CD4-positive, alpha-beta T cell (primary cell): ENCODE results near the gene TCP11. TPM values are rescaled to one million over a fixed set of nuclear protein-coding genes. Genes with fewer than 3 reads are reported as not detected.

Experiments
- ATAC-seq: fragments of 200-7000 bp; cut with Tn5 transposase; one replicate; pipeline ENCODE4 v1.10.0; 2022; ENCODE audit warnings: mild to moderate bottlenecking; ENCODE audit not compliant: poor library complexity
- CTCF ChIA-PET: fragments of 350-600 bp; sonication (Branson Sonifier 250); formaldehyde crosslinking; loops from one replicate; lab custom pipeline; 2021; ENCODE audit warnings: antibody characterized with exemption, inconsistent platforms; lab: Charles Lee
- POLR2A ChIA-PET: fragments of 350-600 bp; sonication (Branson Sonifier 250); formaldehyde crosslinking; loops from one replicate; lab custom pipeline; 2021; ENCODE audit warnings: antibody characterized with exemption, inconsistent platforms; lab: Charles Lee
- DNase-seq, 14 experiments: peaks; one replicate each; pipeline ENCODE4 v3.0.0-alpha.2; 2013 to 2020; ENCODE audit warnings: mixed read lengths in 2 of 14
- H3K27ac ChIP-seq, 2 donors: one replicate each; pipeline versions ENCODE4 v1.5.1 to v1.7.0; 2013; ENCODE audit warnings: low read length in 2 of 2, low read depth in 1 of 2, mild to moderate bottlenecking in 1 of 2
- H3K27me3 ChIP-seq, 2 experiments: 1 replicate in 1 of 2; 2 replicates in 1 of 2; pipeline versions ENCODE4 v1.6.1 to v1.7.0; 2013; ENCODE audit warnings: low read length in 2 of 2, control low read depth in 1 of 2, mild to moderate bottlenecking in 1 of 2, moderate library complexity in 1 of 2; ENCODE audit not compliant: insufficient read depth in 2 of 2, control insufficient read depth in 1 of 2
- H3K36me3 ChIP-seq: one replicate; pipeline ENCODE4 v1.6.1; 2013; ENCODE audit warnings: low read length, control low read depth; ENCODE audit not compliant: insufficient read depth
- H3K4me1 ChIP-seq: one replicate; pipeline ENCODE4 v1.6.1; 2013; ENCODE audit warnings: low read length, control low read depth; ENCODE audit not compliant: insufficient read depth
- H3K4me3 ChIP-seq: one replicate; pipeline ENCODE4 v1.5.1; 2013; ENCODE audit warnings: mild to moderate bottlenecking, low read length, moderate library complexity
- H3K9me3 ChIP-seq, 2 experiments: 1 replicate in 1 of 2; 2 replicates in 1 of 2; pipeline versions ENCODE4 v1.6.1 to v1.7.0; 2013; ENCODE audit warnings: low read length in 2 of 2, mild to moderate bottlenecking in 2 of 2, control low read depth in 1 of 2, moderate library complexity in 1 of 2; ENCODE audit not compliant: control insufficient read depth in 1 of 2, insufficient read depth in 1 of 2
- H3K27ac Mint-ChIP-seq: one replicate; pipeline ENCODE4 v1.8.0; 2020; ENCODE audit warnings: mixed read lengths
- H3K27me3 Mint-ChIP-seq: one replicate; pipeline ENCODE4 v1.8.0; 2021; ENCODE audit warnings: mixed read lengths
- H3K36me3 Mint-ChIP-seq: one replicate; pipeline ENCODE4 v1.8.0; 2021; ENCODE audit warnings: low read depth, mixed read lengths
- H3K4me1 Mint-ChIP-seq: one replicate; pipeline ENCODE4 v1.8.0; 2021; ENCODE audit warnings: low read depth, mixed read lengths
- H3K4me3 Mint-ChIP-seq: one replicate; pipeline ENCODE4 v1.8.0; 2020; ENCODE audit warnings: mild to moderate bottlenecking, mixed read lengths
- H3K9me3 Mint-ChIP-seq: one replicate; pipeline ENCODE4 v1.8.0; 2020; ENCODE audit warnings: mixed read lengths
- intact Hi-C, 2 experiments: fragments of 100-400 bp; cut with DNase I in 1 of 2; cut with micrococcal nuclease in 1 of 2; formaldehyde crosslinking; loops; one replicate each; pipeline versions ENCODE4 v1.15.1 to v1.9.0; 2023 to 2025; cut with DNase I, micrococcal nuclease
- total RNA-seq, 174 experiments: library from RNA in 2 of 174; stranded (reverse) in 2 of 174; gene quantifications; one replicate each; pipeline ENCODE4 v1.2.3 and lab custom pipeline; 2021 to 2026
- TF ChIP-seq, protein P1 (sequence below): fragments of 200-600 bp; IDR thresholded peaks from one replicate; pipeline ENCODE4 v1.8.0; 2022; ENCODE audit warnings: antibody characterized with exemption, mild to moderate bottlenecking

TCP11 gene
- total RNA-seq, 2 experiments from 2014 or later, result not detected

DNA sequence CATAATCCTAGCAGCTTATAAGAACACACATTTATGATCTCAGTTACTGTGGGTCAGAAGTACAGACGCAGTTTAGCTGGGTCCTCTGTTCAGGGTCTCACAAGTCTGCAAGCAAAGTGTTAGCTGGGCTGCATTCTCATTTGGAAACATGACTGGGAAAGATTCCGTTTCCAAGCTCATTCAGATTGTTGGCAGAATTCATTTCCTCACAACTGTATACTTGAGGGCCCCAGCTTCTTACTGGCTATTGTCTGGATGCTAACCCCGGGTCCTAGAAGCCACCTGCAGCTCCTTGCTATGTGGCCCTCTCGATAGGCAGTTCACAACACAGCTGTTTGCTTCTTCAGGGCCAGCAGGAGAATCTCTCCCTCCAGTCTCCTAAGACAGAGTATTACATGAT, 13.1 kb downstream of the TCP11 start:
- H3K9me3 ChIP-seq, result peaks cover 0 to 5% of the 10 kb centered on the region in 2 experiments
- no peak overlapping the region for H3K27ac Mint-ChIP-seq
- H3K4me1 ChIP-seq, result no peaks in the 10 kb centered on the region
- intact Hi-C loops, result no loop called here
- ChIA-PET POLR2A (no interaction called here), CTCF (no interaction called here)
- ATAC-seq, result no peak
- no peak overlapping the region for H3K27ac ChIP-seq
- H3K27me3 ChIP-seq, result peaks cover 4 to 7% of the 10 kb centered on the region in 2 experiments
- H3K4me3 ChIP-seq, result no peak overlapping the region
- H3K36me3 Mint-ChIP-seq, result no peaks in the 10 kb centered on the region
- no peaks in the 10 kb centered on the region for H3K4me1 Mint-ChIP-seq
- no peaks in the 10 kb centered on the region for H3K9me3 Mint-ChIP-seq
- DNase-seq, result no peak
- TF ChIP-seq, protein P1, sequence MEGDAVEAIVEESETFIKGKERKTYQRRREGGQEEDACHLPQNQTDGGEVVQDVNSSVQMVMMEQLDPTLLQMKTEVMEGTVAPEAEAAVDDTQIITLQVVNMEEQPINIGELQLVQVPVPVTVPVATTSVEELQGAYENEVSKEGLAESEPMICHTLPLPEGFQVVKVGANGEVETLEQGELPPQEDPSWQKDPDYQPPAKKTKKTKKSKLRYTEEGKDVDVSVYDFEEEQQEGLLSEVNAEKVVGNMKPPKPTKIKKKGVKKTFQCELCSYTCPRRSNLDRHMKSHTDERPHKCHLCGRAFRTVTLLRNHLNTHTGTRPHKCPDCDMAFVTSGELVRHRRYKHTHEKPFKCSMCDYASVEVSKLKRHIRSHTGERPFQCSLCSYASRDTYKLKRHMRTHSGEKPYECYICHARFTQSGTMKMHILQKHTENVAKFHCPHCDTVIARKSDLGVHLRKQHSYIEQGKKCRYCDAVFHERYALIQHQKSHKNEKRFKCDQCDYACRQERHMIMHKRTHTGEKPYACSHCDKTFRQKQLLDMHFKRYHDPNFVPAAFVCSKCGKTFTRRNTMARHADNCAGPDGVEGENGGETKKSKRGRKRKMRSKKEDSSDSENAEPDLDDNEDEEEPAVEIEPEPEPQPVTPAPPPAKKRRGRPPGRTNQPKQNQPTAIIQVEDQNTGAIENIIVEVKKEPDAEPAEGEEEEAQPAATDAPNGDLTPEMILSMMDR, result no peak
- H3K36me3 ChIP-seq, result no peaks in the 10 kb centered on the region
- H3K4me3 Mint-ChIP-seq, result no peak overlapping the region
- H3K27me3 Mint-ChIP-seq, result peaks cover 24% of the 10 kb centered on the region

DNA sequence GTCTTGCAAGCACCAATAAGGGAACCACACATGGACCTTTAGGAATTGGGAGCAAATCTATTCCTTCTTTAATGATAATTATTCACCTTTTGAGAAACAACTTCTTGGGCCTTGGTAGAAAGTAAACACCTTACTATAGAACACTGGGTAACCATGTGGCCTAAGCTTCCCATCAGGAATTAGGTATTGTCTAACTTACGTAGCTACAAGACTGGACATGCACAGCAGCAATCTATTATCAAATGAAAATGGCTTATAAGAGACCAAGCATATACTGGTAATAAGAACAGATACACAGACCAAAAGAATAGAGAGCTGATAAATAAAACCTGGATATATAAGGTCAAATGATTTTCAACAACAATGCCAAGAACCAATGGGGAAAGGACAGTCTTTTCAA, 16.8 kb downstream of the TCP11 start:
- no peak overlapping the region for H3K27ac Mint-ChIP-seq
- no peak overlapping the region for H3K4me3 Mint-ChIP-seq
- Histone ChIP-seq H3K4me3 (no peak overlapping the region), H3K36me3 (no peaks in the 10 kb centered on the region), H3K27me3 (peaks cover 4 to 7% of the 10 kb centered on the region in 2 experiments), H3K9me3 (peaks cover 0 to 11% of the 10 kb centered on the region in 2 experiments), H3K4me1 (no peaks in the 10 kb centered on the region), H3K27ac (no peak overlapping the region)
- H3K9me3 Mint-ChIP-seq, result no peaks in the 10 kb centered on the region
- TF ChIP-seq, protein P1, result no peak
- no peaks in the 10 kb centered on the region for H3K36me3 Mint-ChIP-seq
- no peak for ATAC-seq
- CTCF ChIA-PET, result no interaction called here
- H3K4me1 Mint-ChIP-seq, result no peaks in the 10 kb centered on the region
- POLR2A ChIA-PET, result no interaction called here
- DNase-seq, result no peak
- intact Hi-C loops, result no loop called here
- H3K27me3 Mint-ChIP-seq, result peaks cover 33% of the 10 kb centered on the region

DNA sequence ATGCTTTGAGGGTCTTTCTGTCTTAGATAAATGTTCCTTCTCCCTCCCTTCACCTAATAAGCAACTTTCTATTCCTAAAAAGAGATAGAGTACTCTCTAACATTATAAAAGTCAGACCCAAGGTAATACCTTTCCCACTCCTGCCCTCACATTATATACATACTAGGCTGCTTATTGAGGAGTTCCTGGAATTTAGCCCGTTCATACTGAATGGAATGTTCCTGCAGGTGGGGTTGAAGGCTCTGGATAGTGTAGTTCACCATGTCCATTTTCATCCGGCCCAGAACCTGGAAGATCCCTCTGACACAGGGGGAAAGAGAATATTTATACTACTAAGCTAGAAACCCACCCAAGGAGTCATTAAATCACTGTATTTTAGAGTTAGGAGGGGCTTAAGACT, 20.4 kb downstream of the TCP11 start:
- no peak overlapping the region for H3K27ac Mint-ChIP-seq
- H3K9me3 Mint-ChIP-seq, result no peaks in the 10 kb centered on the region
- H3K36me3 Mint-ChIP-seq, result no peaks in the 10 kb centered on the region
- no peaks in the 10 kb centered on the region for H3K36me3 ChIP-seq
- ATAC-seq (no peak), DNase-seq (no peak)
- TF ChIP-seq, protein P1, result no peak
- peaks cover 19% of the 10 kb centered on the region for H3K27me3 Mint-ChIP-seq
- no peak overlapping the region for H3K4me3 Mint-ChIP-seq
- H3K9me3 ChIP-seq, result peaks cover 0 to 11% of the 10 kb centered on the region in 2 experiments
- intact Hi-C loops, result no loop called here
- H3K27me3 ChIP-seq, result no peaks in the 10 kb centered on the region
- no peak overlapping the region for H3K4me3 ChIP-seq
- H3K27ac ChIP-seq, result no peak overlapping the region
- ChIA-PET CTCF (no interaction called here), POLR2A (no interaction called here)
- H3K4me1 Mint-ChIP-seq, result no peaks in the 10 kb centered on the region
- no peaks in the 10 kb centered on the region for H3K4me1 ChIP-seq
